ENCODE results near the gene EXOC6B. TPM values are rescaled to one million over a fixed set of nuclear protein-coding genes. Genes with fewer than 3 reads are reported as not detected.

EXOC6B gene
- total RNA-seq, 4 donors from 2014 or later: 21.0 to 57.7 (median 36.1) TPM

GRCh38 chr2:72712304-72712703 lies 113.5 kb downstream of the EXOC6B start:
- H3K36me3 ChIP-seq: peaks cover 0 to 48% (median 0%) of the 10 kb centered on the region in 3 donors
- H3K27me3 ChIP-seq: no peaks in the 10 kb centered on the region
- no peaks in the 10 kb centered on the region for H3K9me3 ChIP-seq
- intact Hi-C loops (cut with DNase I): no loop called here
- H3K4me1 ChIP-seq: peaks cover 0 to 8% (median 0%) of the 10 kb centered on the region in 3 donors
- no peak overlapping the region for H3K27ac ChIP-seq
- no peak overlapping the region for H3K4me3 ChIP-seq
- TF ChIP-seq POLR2A (IDR thresholded peaks at IDR 0.05): no peak
- TF ChIP-seq CTCF (IDR thresholded peaks at IDR 0.05): no peak
- no peak for DNase-seq

GRCh38 chr2:72710418-72711152 lies 115.2 kb downstream of the EXOC6B start:
- Histone ChIP-seq H3K27me3 (no peaks in the 10 kb centered on the region), H3K4me1 (peaks cover 0 to 8% (median 0%) of the 10 kb centered on the region in 3 donors), H3K4me3 (no peak overlapping the region), H3K27ac (no peak overlapping the region), H3K9me3 (no peaks in the 10 kb centered on the region), H3K36me3 (peaks cover 0 to 40% (median 0%) of the 10 kb centered on the region in 3 donors)
- no peak for TF ChIP-seq POLR2A (IDR thresholded peaks at IDR 0.05)
- TF ChIP-seq CTCF (IDR thresholded peaks at IDR 0.05): no peak
- intact Hi-C loops (cut with DNase I): no loop called here
- DNase-seq: no peak
- 64 to 67% methylated on average over 1 of the region's 1 CpG for WGBS, 2 donors

- H3K4me3 ChIP-seq: no peak overlapping the region
- no peaks in the 10 kb centered on the region for H3K9me3 ChIP-seq
- WGBS, 2 donors: 55 to 60% methylated on average over 1 of the region's 1 CpG
- peaks cover 0 to 23% (median 0%) of the 10 kb centered on the region in 3 donors for H3K36me3 ChIP-seq
- intact Hi-C loops (cut with DNase I): no loop called here
- DNase-seq: no peak
- TF ChIP-seq POLR2A (IDR thresholded peaks at IDR 0.05) (no peak), CTCF (IDR thresholded peaks at IDR 0.05) (no peak)
- H3K27ac ChIP-seq: no peak overlapping the region
- no peaks in the 10 kb centered on the region for H3K27me3 ChIP-seq
- H3K4me1 ChIP-seq: peaks cover 0 to 8% (median 0%) of the 10 kb centered on the region in 3 donors
These were observed 117.6 kb downstream of the EXOC6B start for GRCh38 chr2:72708236-72708635.

GRCh38 chr2:72698300-72698699 lies 127.5 kb downstream of the EXOC6B start:
- WGBS, 2 donors: 85 to 92% methylated on average over 3 of the region's 3 CpGs
- H3K27ac ChIP-seq: no peak overlapping the region
- H3K4me1 ChIP-seq: peaks cover 0 to 17% (median 11%) of the 10 kb centered on the region in 3 donors
- TF ChIP-seq POLR2A (IDR thresholded peaks at IDR 0.05) (no peak), CTCF (IDR thresholded peaks at IDR 0.05) (no peak)
- H3K9me3 ChIP-seq: no peaks in the 10 kb centered on the region
- peaks cover 0 to 7% (median 0%) of the 10 kb centered on the region in 3 donors for H3K36me3 ChIP-seq
- no peak for DNase-seq
- H3K4me3 ChIP-seq: no peak overlapping the region
- H3K27me3 ChIP-seq: no peaks in the 10 kb centered on the region
- intact Hi-C loops (cut with DNase I): no loop called here

GRCh38 chr2:72696559-72696958 lies 129.3 kb downstream of the EXOC6B start:
- Histone ChIP-seq H3K4me3 (no peak overlapping the region), H3K4me1 (peaks cover 0 to 17% (median 11%) of the 10 kb centered on the region in 3 donors), H3K9me3 (no peaks in the 10 kb centered on the region), H3K36me3 (peaks cover 0 to 7% (median 0%) of the 10 kb centered on the region in 3 donors), H3K27ac (no peak overlapping the region), H3K27me3 (no peaks in the 10 kb centered on the region)
- intact Hi-C loops (cut with DNase I): no loop called here
- TF ChIP-seq CTCF (IDR thresholded peaks at IDR 0.05) (no peak), POLR2A (IDR thresholded peaks at IDR 0.05) (no peak)
- WGBS, 2 donors: 90 to 100% methylated on average over 1 of the region's 2 CpGs
- DNase-seq: no peak

Measured in esophagus squamous epithelium (tissue), 5 donors.